Lower leg skin (tissue), 3 donors: ENCODE results near the gene GSTT2B.
"Not testable (repeated sequence)": the region's sequence is repeated elsewhere in the genome, so short reads cannot be mapped to it uniquely, and the experiment has no call there.

Experiments
- CTCF ChIP-seq, 3 donors: fragments of 450-650 bp; IDR thresholded peaks; one replicate each; pipeline ENCODE4 v1.5.1; 2016; ENCODE audit warnings: antibody characterized with exemption in 3 of 3, mild to moderate bottlenecking in 3 of 3, moderate library complexity in 2 of 3
- POLR2A ChIP-seq, 2 donors: fragments of 450-650 bp; IDR thresholded peaks; one replicate each; pipeline ENCODE4 v1.6.1; 2016 to 2017; ENCODE audit warnings: antibody characterized with exemption in 2 of 2, mild to moderate bottlenecking in 1 of 2, moderate library complexity in 1 of 2

DNA sequence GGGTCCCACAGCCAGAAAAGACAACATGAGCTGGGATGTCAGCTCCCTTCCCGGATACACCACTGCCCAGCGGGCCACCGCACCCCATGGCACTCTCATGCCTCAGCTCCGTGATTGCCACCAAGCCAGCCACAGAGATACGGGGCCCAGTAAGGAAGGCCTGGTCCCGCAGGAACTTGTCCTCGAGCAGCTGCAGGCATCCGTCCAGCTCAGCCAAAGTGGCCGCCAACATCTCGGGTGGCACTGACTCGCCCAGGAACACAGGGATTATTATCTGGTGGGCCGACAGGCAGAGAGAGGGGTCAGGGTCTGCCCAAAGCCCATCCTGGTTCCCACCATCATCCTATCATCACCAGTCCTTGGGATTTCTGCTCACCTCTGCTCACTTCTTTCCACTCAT, 16.3 kb upstream of the GSTT2B start:
- not testable (repeated sequence) for TF ChIP-seq CTCF, POLR2A (IDR thresholded peaks at IDR 0.05)
